ENCODE results near the gene MBTPS1.

The MBTPS1 gene

GRCh38 chr16:84048871-84049270 is 67.9 kb downstream of the MBTPS1 start:
- DNase-seq: no peak

GRCh38 chr16:84048270-84048669 is 68.5 kb downstream of the MBTPS1 start:
- DNase-seq: no peak

DNA sequence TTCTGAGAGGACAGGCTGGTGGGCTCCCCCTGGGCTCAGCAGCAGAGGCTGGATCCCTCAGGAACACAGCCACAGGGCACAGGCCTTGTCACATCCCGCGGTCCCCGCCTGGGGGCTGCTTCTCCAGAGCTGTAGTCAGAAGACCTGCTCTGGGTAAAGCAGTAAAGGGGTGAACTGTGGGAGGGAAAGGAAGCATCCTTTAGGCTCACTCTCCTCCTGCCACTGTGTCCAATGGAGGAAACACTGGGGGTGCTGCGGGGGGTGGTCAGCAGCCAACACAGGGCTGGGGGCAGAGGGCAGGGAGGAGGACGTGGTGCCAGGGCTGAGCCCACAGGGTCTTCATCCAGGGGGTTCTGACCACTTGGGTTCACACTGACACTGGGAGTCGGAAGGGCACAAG is 69.1 kb downstream of the MBTPS1 start:
- no peak for DNase-seq

DNA sequence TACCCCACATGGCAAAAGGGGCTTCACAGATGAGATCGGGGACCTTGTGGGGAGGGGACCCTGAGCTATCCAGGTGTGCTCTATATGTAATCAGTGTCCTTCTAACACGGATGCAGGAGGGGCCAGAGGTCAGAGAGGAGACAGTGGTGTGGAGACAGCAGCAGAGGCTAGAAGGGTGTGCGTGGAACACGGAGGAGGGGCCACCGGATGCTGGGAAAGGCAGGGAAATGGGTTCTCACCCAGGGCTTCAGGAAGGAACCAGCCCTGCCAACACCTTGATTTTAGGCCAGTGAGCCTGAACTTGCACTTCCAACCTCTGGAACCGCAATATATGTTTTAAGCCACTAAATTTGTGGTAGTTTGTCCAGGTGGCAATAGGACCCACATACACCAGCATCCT is 69.5 kb downstream of the MBTPS1 start:
- no peak for DNase-seq

- DNase-seq: no peak
Observed at GRCh38 chr16:84045818-84046470, 70.8 kb downstream of the MBTPS1 start.

DNA sequence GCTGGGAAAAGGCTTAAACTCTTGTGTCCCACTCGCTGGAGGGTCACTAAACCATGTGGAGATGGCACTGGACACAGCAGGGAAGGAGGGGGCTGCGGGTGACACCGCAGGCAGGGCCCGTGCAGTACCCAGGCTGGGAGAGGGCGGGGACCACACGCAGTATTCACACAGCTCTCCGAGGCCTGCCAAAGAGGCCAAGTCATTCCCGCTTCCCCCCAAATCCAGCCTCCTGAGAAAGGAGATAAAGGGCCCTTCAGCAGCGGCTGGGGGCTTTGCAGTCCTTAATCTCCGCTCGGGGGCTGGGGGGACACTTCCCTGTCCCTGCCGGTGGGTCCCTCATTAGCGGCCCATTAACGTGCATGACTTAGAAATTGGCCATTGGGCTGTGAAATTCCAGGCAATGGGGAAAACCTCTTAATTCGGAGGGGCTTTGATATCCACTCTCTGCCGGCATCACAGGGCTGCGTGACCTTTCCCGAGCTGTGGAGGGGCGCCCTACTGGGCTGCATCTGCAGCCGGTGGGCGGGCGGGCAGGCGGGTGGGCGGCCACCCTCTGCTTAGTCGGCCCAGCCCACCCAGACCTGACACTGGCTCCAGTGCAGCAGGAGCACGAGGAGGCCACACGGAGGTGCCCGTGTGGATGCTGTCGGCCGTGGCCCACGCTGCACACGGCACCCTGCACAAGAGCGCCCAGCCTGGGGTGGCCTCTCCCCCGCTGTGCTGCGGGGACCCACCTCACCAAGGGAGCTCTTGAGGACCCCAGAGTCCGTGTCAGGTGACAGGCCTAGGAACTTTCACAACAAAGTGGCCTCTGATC is 71.5 kb downstream of the MBTPS1 start:
- no peak for DNase-seq

DNA sequence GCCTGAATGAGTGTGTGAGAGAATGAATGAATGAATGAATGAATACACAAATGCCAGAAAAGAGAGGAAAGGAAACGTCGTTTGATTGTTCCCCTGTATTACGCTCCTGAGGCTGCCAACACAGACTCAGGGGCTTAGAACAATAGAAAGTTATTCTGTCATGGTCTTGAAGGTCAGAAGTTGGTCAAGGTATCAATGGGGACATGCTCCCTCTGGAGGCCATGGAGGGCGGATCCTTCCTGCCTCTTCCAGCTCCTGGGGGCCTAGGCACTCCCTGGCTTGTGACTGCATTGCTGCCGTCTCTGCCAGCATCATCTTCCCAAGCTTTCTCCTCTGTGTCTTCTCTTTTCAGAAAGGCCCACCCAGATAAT is 72.6 kb downstream of the MBTPS1 start:
- DNase-seq: no peak

DNA sequence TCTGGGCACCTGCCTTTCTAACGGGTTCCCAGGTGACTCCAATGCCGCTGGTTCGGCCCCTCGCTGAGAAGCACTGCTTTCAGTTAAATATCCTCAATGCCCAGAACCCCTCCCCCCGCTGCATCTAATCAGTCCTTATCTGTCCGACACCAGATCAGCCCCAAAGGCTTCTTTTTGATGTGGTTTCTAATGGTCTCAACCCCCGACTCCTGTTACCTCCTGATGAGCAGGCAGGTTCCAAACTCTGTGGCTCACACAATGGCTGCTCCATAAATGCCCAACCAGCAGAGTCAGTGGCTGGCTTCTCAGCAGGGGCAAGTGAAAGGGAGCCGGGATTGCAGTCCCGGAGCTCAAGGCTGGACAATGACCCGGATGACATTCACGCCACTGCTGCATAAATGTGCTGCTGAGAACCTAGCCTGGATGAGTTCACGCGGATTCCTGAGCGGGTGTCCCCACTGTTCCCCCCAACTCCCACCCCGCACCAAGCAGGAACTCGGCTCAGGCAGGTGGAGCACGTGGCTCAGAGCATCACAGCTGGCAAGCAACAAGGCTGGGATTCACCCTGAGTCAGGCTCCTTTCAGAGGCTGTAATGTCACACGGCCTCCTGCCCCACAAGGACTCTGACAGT is 73.1 kb downstream of the MBTPS1 start:
- no peak for DNase-seq

- DNase-seq: no peak
Observed at GRCh38 chr16:84042879-84043485, 73.8 kb downstream of the MBTPS1 start.

GRCh38 chr16:84042308-84042878 is 74.3 kb downstream of the MBTPS1 start, which contains the start of gene SLC38A8:
Gene SLC38A8, minus strand, starts transcription at chr16:84042795. Its CDS starts 638 bp downstream, at chr16:84042157.
- no peak for DNase-seq

- no peak for DNase-seq
Observed at GRCh38 chr16:84041881-84042280, 74.9 kb downstream of the MBTPS1 start.

- no peak for DNase-seq
Observed at GRCh38 chr16:84040823-84041820, 75.6 kb downstream of the MBTPS1 start.

GRCh38 chr16:84040226-84040822 is 76.4 kb downstream of the MBTPS1 start:
- no peak for DNase-seq

DNA sequence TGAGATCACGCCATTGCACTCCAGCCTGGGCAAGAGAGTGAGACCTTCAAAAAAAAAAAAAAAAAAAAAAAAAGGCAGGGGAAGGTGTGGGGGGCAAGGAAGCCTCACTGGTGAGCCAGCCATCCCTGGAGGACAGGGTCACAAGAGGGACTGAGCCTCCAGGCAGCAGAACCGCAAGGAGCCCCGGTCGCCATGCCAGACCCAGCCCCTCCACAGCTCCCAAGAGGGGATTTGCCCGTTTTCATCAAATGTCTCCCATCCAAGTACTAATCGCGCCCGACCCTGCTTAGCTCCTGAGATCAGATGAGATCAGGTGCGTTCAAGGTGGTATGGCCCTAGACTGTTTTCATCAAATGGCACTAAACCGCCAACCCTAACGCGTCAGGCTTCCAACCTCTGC is 77.0 kb downstream of the MBTPS1 start:
- no peak for DNase-seq

GRCh38 chr16:84038469-84038868 is 78.3 kb downstream of the MBTPS1 start:
- DNase-seq: no peak

GRCh38 chr16:84036982-84037425 is 79.7 kb downstream of the MBTPS1 start:
- no peak for DNase-seq

DNA sequence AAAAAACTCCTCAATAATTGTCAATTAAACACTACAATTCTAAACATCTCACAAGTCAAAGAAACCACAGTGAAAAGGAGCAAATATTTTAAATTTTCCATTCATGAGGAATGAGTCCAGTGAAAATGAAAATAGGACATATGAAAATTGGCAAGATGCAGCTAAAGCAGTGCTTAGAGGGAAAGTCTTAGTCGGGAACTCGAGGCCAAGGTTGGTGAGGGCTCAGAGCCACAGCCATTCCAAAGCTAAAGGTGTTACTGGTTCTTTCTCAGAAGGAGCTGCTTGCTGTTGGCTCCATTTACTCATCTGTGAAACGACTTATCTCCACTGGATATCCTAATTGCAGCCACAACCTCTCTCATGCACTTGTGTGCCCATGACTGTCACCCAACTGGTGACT is 80.6 kb downstream of the MBTPS1 start:
- no peak for DNase-seq

GRCh38 chr16:84034516-84034915 is 82.2 kb downstream of the MBTPS1 start:
- no peak for DNase-seq

- no peak for DNase-seq
Observed at GRCh38 chr16:84033251-84034195, 83.2 kb downstream of the MBTPS1 start.
